A549 (cell line): ENCODE results near the gene FGGY.

Source experiments
- CTCF ChIP-seq: fragments of >200 bp; sonication (Bioruptor Twin); formaldehyde crosslinking; IDR thresholded peaks from 3 replicates; pipeline ENCODE4 v1.5.1; 2016
- EHMT2 ChIP-seq: fragments of 200-600 bp; sonication (generic); IDR thresholded peaks from 2 replicates; pipeline ENCODE4 v1.6.1; 2016; ENCODE audit warnings: antibody characterized with exemption, low read depth, mild to moderate bottlenecking, moderate library complexity
- JUN ChIP-seq, 2 experiments: fragments of >200 bp; sonication (Bioruptor Twin); formaldehyde crosslinking; IDR thresholded peaks; 2 replicates in 1 of 2; 3 replicates in 1 of 2; pipeline ENCODE4 v1.6.1; 2016 to 2017
- MAX ChIP-seq: IDR thresholded peaks from 2 replicates; pipeline ENCODE4 v1.6.1; 2012
- RAD21 ChIP-seq, 2 experiments: fragments of >200 bp in 1 of 2; sonication (Bioruptor Twin) in 1 of 2; formaldehyde crosslinking in 1 of 2; IDR thresholded peaks in 1 of 2; conservative IDR thresholded peaks in 1 of 2; 2 replicates in 1 of 2; 3 replicates in 1 of 2; pipeline ENCODE4 v1.6.1; 2012 to 2018; ENCODE audit warnings: inconsistent platforms in 1 of 2

GRCh38 chr1:59276439-59276851, 20.4 kb upstream of the FGGY start:
- TF ChIP-seq RAD21 (conservative IDR thresholded peaks at IDR 0.05 in 1 of 2, IDR thresholded peaks at IDR 0.05 in 1 of 2) (no peak), JUN (IDR thresholded peaks at IDR 0.05) (no peak), CTCF (no peak), MAX (no peak), EHMT2 (no peak)
